Measurements from ENCODE around the gene RAD51D. TPM values are rescaled to one million over a fixed set of nuclear protein-coding genes. Genes with fewer than 3 reads are reported as not detected.
"Not testable (repeated sequence)": the region's sequence is repeated elsewhere in the genome, so short reads cannot be mapped to it uniquely, and the experiment has no call there.

The RAD51D gene
- total RNA-seq, 1 donor from 2014 or later, result 22.5 TPM

GRCh38 chr17:35155246-35155645, 35.6 kb upstream of the RAD51D start:
- no peak overlapping the region for H3K27ac Mint-ChIP-seq (ENCODE audit: unreplicated experiment)
- H3K4me1 Mint-ChIP-seq, result no peaks in the 10 kb centered on the region
- H3K27me3 Mint-ChIP-seq (ENCODE audit: low read depth), result peaks cover 11% of the 10 kb centered on the region

GRCh38 chr17:35154196-35155165, 34.8 kb upstream of the RAD51D start:
- no peaks in the 10 kb centered on the region for H3K9me3 Mint-ChIP-seq
- peaks cover 4% of the 10 kb centered on the region for H3K27me3 Mint-ChIP-seq (ENCODE audit: low read depth)
- DNase-seq (ENCODE audit: low read depth, low spot score), result no peak
- no peak overlapping the region for H3K27ac Mint-ChIP-seq (ENCODE audit: unreplicated experiment)
- no peaks in the 10 kb centered on the region for H3K36me3 Mint-ChIP-seq (ENCODE audit: low read depth)
- no peak overlapping the region for H3K4me3 Mint-ChIP-seq
- H3K4me1 Mint-ChIP-seq, result no peaks in the 10 kb centered on the region
- no peak for TF ChIP-seq CTCF (conservative IDR thresholded peaks at IDR 0.05)

More at GRCh38 chr17:35155246-35155645, 35.6 kb upstream of the RAD51D start:
- no peak for DNase-seq (ENCODE audit: low read depth, low spot score)
- no peaks in the 10 kb centered on the region for H3K9me3 Mint-ChIP-seq
- no peak overlapping the region for H3K4me3 Mint-ChIP-seq
- TF ChIP-seq CTCF (conservative IDR thresholded peaks at IDR 0.05), result no peak
- H3K36me3 Mint-ChIP-seq (ENCODE audit: low read depth), result no peaks in the 10 kb centered on the region

GRCh38 chr17:35152421-35153140, 32.9 kb upstream of the RAD51D start:
- H3K27me3 Mint-ChIP-seq (ENCODE audit: low read depth), result peaks cover 2% of the 10 kb centered on the region
- DNase-seq (ENCODE audit: low read depth, low spot score), result no peak
- H3K4me3 Mint-ChIP-seq, result no peak overlapping the region
- no peaks in the 10 kb centered on the region for H3K4me1 Mint-ChIP-seq
- no peaks in the 10 kb centered on the region for H3K9me3 Mint-ChIP-seq
- H3K36me3 Mint-ChIP-seq (ENCODE audit: low read depth), result no peaks in the 10 kb centered on the region
- no peak overlapping the region for H3K27ac Mint-ChIP-seq (ENCODE audit: unreplicated experiment)
- TF ChIP-seq CTCF (conservative IDR thresholded peaks at IDR 0.05), result no peak

GRCh38 chr17:35151080-35151479, 31.4 kb upstream of the RAD51D start:
- not testable (repeated sequence) for H3K36me3 Mint-ChIP-seq (ENCODE audit: low read depth); H3K4me3 Mint-ChIP-seq; H3K27ac Mint-ChIP-seq (ENCODE audit: unreplicated experiment); H3K4me1 Mint-ChIP-seq; H3K27me3 Mint-ChIP-seq (ENCODE audit: low read depth); H3K9me3 Mint-ChIP-seq; DNase-seq (ENCODE audit: low read depth, low spot score)

- Mint-ChIP-seq H3K4me3 (no peak overlapping the region), H3K4me1 (no peaks in the 10 kb centered on the region), H3K36me3 (ENCODE audit: low read depth) (no peaks in the 10 kb centered on the region), H3K9me3 (no peaks in the 10 kb centered on the region), H3K27ac (ENCODE audit: unreplicated experiment) (no peak overlapping the region), H3K27me3 (ENCODE audit: low read depth) (peaks cover 2% of the 10 kb centered on the region)
- no peak for TF ChIP-seq CTCF (conservative IDR thresholded peaks at IDR 0.05)
- no peak for DNase-seq (ENCODE audit: low read depth, low spot score)
Observed at GRCh38 chr17:35149941-35150340, 30.3 kb upstream of the RAD51D start.
